PC-9 (cell line): ENCODE data around the gene SORBS2. TPM values are rescaled to one million over a fixed set of nuclear protein-coding genes. Genes with fewer than 3 reads are reported as not detected.
A peak's percentile ranks its signal among the peaks of the same experiment; 100 is the strongest.

Source experiments
- BruUV-seq: library from RNA; stranded (reverse); fragments of 400-500 nt; replicated peaks from 2 replicates; lab custom pipeline; 2021; lab: Mats Ljungman, UMichigan
- CTCF ChIA-PET: fragments of 300-600 bp; sonication (Branson Sonifier 250); formaldehyde crosslinking; loops from one replicate; lab custom pipeline; 2022; ENCODE audit warnings: antibody characterized with exemption; lab: Charles Lee
- POLR2A ChIA-PET: fragments of 300-600 bp; sonication (Branson Sonifier 250); formaldehyde crosslinking; loops from one replicate; lab custom pipeline; 2022; ENCODE audit warnings: antibody characterized with exemption; ENCODE audit not compliant: unreplicated experiment; lab: Charles Lee
- DNase-seq, 2 experiments: peaks; one replicate each; pipeline versions ENCODE4 v3.0.0 to v3.0.0-alpha.2; 2015 to 2022; ENCODE audit warnings: mixed read lengths in 1 of 2
- H2AFZ ChIP-seq: fragments of 200-600 bp; sonication (generic); 2 replicates; pipeline ENCODE4 v1.8.1; 2017; ENCODE audit warnings: antibody characterized with exemption
- H3F3A ChIP-seq: fragments of 200-600 bp; sonication (generic); 2 replicates; pipeline ENCODE4 v1.8.1; 2017; ENCODE audit warnings: antibody characterized with exemption, mild to moderate bottlenecking, low read depth; ENCODE audit not compliant: insufficient read depth
- H3K27ac ChIP-seq: fragments of 200-600 bp; sonication (generic); 2 replicates; pipeline ENCODE4 v1.6.1; 2016; ENCODE audit warnings: mixed run types
- H3K27me3 ChIP-seq: fragments of 200-600 bp; sonication (generic); 2 replicates; pipeline ENCODE4 v1.6.1; 2016; ENCODE audit warnings: low read depth, mixed run types; ENCODE audit not compliant: insufficient read depth
- H3K36me3 ChIP-seq: fragments of 200-600 bp; sonication (generic); 2 replicates; pipeline ENCODE4 v1.6.1; 2016; ENCODE audit warnings: low read depth, mixed run types
- H3K4me1 ChIP-seq: fragments of 200-600 bp; sonication (generic); replicated peaks from 2 replicates; pipeline ENCODE4 v1.6.1; 2016; ENCODE audit warnings: mixed run types; ENCODE audit not compliant: insufficient read depth
- H3K4me2 ChIP-seq: fragments of 200-600 bp; sonication (generic); 2 replicates; pipeline ENCODE4 v1.6.1; 2017; ENCODE audit warnings: mixed run types
- H3K4me3 ChIP-seq: fragments of 200-600 bp; sonication (generic); 2 replicates; pipeline ENCODE4 v1.6.1; 2016; ENCODE audit warnings: mixed run types
- H3K79me2 ChIP-seq: fragments of 200-600 bp; sonication (generic); 2 replicates; pipeline ENCODE4 v1.6.1; 2017; ENCODE audit warnings: low read depth, mixed run types
- H3K9me2 ChIP-seq: fragments of 200-600 bp; sonication (generic); 2 replicates; pipeline ENCODE4 v1.8.1; 2017; ENCODE audit warnings: mild to moderate bottlenecking; ENCODE audit not compliant: insufficient read depth
- H3K9me3 ChIP-seq: fragments of 200-600 bp; sonication (generic); 2 replicates; pipeline ENCODE4 v1.8.1; 2016; ENCODE audit warnings: low read depth; ENCODE audit not compliant: insufficient read depth
- H4K20me1 ChIP-seq: fragments of 200-600 bp; sonication (generic); 2 replicates; pipeline ENCODE4 v1.8.1; 2017; ENCODE audit not compliant: insufficient read depth
- EZH2 ChIP-seq: fragments of 200-600 bp; sonication (generic); IDR thresholded peaks from 2 replicates; pipeline ENCODE4 v1.8.0; 2017; ENCODE audit warnings: antibody characterized with exemption, low read depth
- intact Hi-C: fragments of 100-400 bp; cut with micrococcal nuclease; formaldehyde crosslinking; loops from one replicate; pipeline ENCODE4 v1.10.0; 2022; ENCODE audit not compliant: unreplicated experiment
- total RNA-seq: library from RNA; stranded (reverse); gene quantifications from 2 replicates; pipeline ENCODE4 v1.2.3, GENCODE V29; 2021
- TF ChIP-seq, protein P1 (sequence below): fragments of 200-600 bp; sonication (generic); conservative IDR thresholded peaks from 2 replicates; pipeline ENCODE4 v1.6.1; 2017; ENCODE audit warnings: mixed run types, antibody characterized with exemption, mild to moderate bottlenecking, moderate library complexity

Gene SORBS2
- total RNA-seq, 1 experiment from 2014 or later, result 16.4 TPM

DNA sequence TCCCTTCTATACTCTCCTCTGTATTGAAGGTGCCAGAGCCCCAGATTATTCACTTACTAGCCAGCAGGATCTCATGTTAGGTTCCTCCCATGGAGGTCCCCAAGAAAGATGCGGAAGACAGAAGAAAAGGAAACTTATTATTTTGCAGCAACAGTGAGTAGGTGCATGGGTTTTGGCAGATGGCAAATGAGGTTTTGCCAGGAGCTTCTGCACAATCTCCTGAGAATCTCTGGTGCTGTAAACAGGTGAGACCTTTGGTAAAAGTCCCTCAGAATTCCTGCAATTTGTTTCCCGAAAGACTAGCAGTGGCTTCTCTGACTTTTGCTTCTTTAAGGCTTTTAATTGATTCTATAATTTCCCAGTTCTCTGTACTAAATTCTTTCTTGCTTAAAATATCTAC, 29.5 kb upstream of the SORBS2 start:
- TF ChIP-seq, protein P1, sequence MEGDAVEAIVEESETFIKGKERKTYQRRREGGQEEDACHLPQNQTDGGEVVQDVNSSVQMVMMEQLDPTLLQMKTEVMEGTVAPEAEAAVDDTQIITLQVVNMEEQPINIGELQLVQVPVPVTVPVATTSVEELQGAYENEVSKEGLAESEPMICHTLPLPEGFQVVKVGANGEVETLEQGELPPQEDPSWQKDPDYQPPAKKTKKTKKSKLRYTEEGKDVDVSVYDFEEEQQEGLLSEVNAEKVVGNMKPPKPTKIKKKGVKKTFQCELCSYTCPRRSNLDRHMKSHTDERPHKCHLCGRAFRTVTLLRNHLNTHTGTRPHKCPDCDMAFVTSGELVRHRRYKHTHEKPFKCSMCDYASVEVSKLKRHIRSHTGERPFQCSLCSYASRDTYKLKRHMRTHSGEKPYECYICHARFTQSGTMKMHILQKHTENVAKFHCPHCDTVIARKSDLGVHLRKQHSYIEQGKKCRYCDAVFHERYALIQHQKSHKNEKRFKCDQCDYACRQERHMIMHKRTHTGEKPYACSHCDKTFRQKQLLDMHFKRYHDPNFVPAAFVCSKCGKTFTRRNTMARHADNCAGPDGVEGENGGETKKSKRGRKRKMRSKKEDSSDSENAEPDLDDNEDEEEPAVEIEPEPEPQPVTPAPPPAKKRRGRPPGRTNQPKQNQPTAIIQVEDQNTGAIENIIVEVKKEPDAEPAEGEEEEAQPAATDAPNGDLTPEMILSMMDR, result no peak
- no peak overlapping the region for H3K27ac ChIP-seq
- POLR2A ChIA-PET, result no interaction called here

DNA sequence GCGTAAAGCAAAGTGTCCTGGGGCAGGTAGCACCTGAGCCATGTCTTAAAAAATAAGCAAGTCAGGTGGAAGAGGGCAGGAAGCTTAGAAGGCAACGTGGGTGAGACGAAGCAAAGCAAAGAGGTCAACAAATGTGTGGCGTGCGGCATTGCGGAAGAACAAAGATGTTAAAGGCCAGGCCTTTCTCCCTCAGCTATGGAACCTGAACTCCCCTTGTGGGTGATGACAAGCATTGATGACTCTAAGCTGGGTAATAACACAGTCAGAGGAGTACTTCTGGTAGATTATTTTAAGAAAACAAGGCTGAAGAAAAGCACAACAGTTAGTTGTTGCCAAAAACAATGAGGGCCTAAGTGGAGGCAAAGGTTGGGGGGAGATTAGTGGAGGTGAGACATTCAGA, 29.0 kb upstream of the SORBS2 start:
- H3K4me1 ChIP-seq, result peaks cover 29% of the 10 kb centered on the region
- H3K4me3 ChIP-seq, result no peak overlapping the region
- ChIA-PET CTCF (no interaction called here), POLR2A (no interaction called here)
- H4K20me1 ChIP-seq, result no peaks in the 10 kb centered on the region
- H3F3A ChIP-seq, result peaks cover 19% of the 10 kb centered on the region
- no peaks in the 10 kb centered on the region for H3K79me2 ChIP-seq
- BruUV-seq, result no TSS peak
- H3K4me2 ChIP-seq, result no peak overlapping the region
- H2AFZ ChIP-seq, result no peak overlapping the region
- H3K27me3 ChIP-seq, result no peaks in the 10 kb centered on the region
- no peaks in the 10 kb centered on the region; the same call in 1 of the 2 replicates for H3K9me3 ChIP-seq
- DNase-seq, result no peak
- no peak for TF ChIP-seq EZH2
- TF ChIP-seq, protein P1, result no peak
- H3K27ac ChIP-seq, result no peak overlapping the region
- intact Hi-C loops, result loop anchor here (1.0 kb wide), 1 partner anchor 25 kb away; no protein-coding TSS in a partner anchor
- no peaks in the 10 kb centered on the region for H3K36me3 ChIP-seq
- no peaks in the 10 kb centered on the region for H3K9me2 ChIP-seq

More for the DNA sequence above, 29.5 kb upstream of the SORBS2 start:
- no peaks in the 10 kb centered on the region for H3K79me2 ChIP-seq
- CTCF ChIA-PET, result no interaction called here
- peaks cover 19% of the 10 kb centered on the region for H3F3A ChIP-seq
- no peaks in the 10 kb centered on the region; the same call in 1 of the 2 replicates for H3K9me3 ChIP-seq
- no peak overlapping the region for H3K4me2 ChIP-seq
- BruUV-seq, result no TSS peak
- H2AFZ ChIP-seq, result no peak overlapping the region
- H3K9me2 ChIP-seq, result no peaks in the 10 kb centered on the region
- no peaks in the 10 kb centered on the region for H3K27me3 ChIP-seq
- DNase-seq, result no peak
- peaks cover 29% of the 10 kb centered on the region for H3K4me1 ChIP-seq
- intact Hi-C loops, result no loop called here
- H3K4me3 ChIP-seq, result no peak overlapping the region
- H3K36me3 ChIP-seq, result no peaks in the 10 kb centered on the region
- H4K20me1 ChIP-seq, result no peaks in the 10 kb centered on the region

DNA sequence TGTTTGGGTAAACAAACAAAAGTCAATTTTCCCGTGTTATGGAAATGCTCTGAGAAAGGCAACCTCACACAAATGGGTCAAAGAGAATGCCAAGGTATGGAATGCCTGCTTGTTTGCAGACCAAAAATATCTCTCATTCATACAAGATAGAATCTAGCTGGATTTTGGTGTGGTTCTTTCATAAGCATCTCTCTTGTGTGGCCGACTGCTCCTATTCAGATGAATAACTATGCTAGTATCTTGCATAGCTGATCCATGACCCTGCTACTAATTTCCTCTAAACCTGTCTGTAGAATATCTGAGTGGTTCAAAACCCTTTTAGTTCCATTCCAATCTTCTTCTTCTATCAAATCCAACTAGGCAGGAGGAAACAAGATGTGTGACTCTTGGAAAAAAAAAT, 28.2 kb upstream of the SORBS2 start:
- POLR2A ChIA-PET, result interaction anchor here (0.7 kb wide), 1 partner anchor 9 kb away, joined by 4 read pairs; no protein-coding TSS in a partner anchor
- H3K4me2 ChIP-seq, result 0 out of 2 replicates have a peak overlapping the region, but pooled peaks have one; percentile 56

More for the DNA sequence above, 28.2 kb upstream of the SORBS2 start:
- H3K79me2 ChIP-seq, result no peaks in the 10 kb centered on the region
- peaks cover 29% of the 10 kb centered on the region for H3K4me1 ChIP-seq
- H2AFZ ChIP-seq, result no peak overlapping the region
- DNase-seq, result peak in 1 of 2 experiments; percentile 47
- H3K27ac ChIP-seq, result peak overlapping the region; percentile 76
- CTCF ChIA-PET, result interaction anchor here (0.7 to 1.1 kb wide), 2 partner anchors 57 to 109 kb away, joined by 4 read pairs; no protein-coding TSS in a partner anchor
- H3K27me3 ChIP-seq, result no peaks in the 10 kb centered on the region
- no peaks in the 10 kb centered on the region for H3K9me3 ChIP-seq
- H3F3A ChIP-seq, result peaks cover 19% of the 10 kb centered on the region
- TF ChIP-seq, protein P1, result no peak
- TF ChIP-seq EZH2, result no peak
- no peaks in the 10 kb centered on the region for H3K36me3 ChIP-seq
- no peaks in the 10 kb centered on the region for H3K9me2 ChIP-seq
- no peaks in the 10 kb centered on the region for H4K20me1 ChIP-seq
- BruUV-seq, result no TSS peak
- intact Hi-C loops, result loop anchor here (1.0 kb wide), 1 partner anchor 26 kb away; no protein-coding TSS in a partner anchor
- H3K4me3 ChIP-seq, result no peak overlapping the region
